H9 (cell line): ENCODE data around the gene POMGNT1. TPM values are rescaled to one million over a fixed set of nuclear protein-coding genes. Genes with fewer than 3 reads are reported as not detected.
"Not testable (repeated sequence)": the region's sequence is repeated elsewhere in the genome, so short reads cannot be mapped to it uniquely, and the experiment has no call there.

ENCODE experiments used
- DNase-seq: peaks from one replicate; pipeline ENCODE4 v3.0.0-alpha.2; 2017
- H2AFZ ChIP-seq: one replicate; pipeline ENCODE4 v1.6.1; 2013; ENCODE audit warnings: mild to moderate bottlenecking, low read length, control low read depth, moderate library complexity
- H2AK5ac ChIP-seq: 2 replicates; pipeline ENCODE4 v1.6.1; 2013; ENCODE audit warnings: low read length, control low read depth, mixed read lengths; ENCODE audit not compliant: insufficient read length
- H2BK120ac ChIP-seq: one replicate; pipeline ENCODE4 v1.6.1; 2013; ENCODE audit warnings: low read depth, mild to moderate bottlenecking, low read length, control low read depth, inconsistent platforms; ENCODE audit not compliant: poor library complexity, severe bottlenecking
- H2BK12ac ChIP-seq: 2 replicates; pipeline ENCODE4 v1.6.1; 2013; ENCODE audit warnings: low read length, control low read depth, mixed read lengths, low read depth; ENCODE audit not compliant: insufficient read length
- H2BK15ac ChIP-seq: 2 replicates; pipeline ENCODE4 v1.6.1; 2013; ENCODE audit warnings: low read depth, low read length, control low read depth
- H2BK20ac ChIP-seq: one replicate; pipeline ENCODE4 v1.6.1; 2013; ENCODE audit warnings: low read depth, mild to moderate bottlenecking, low read length, control low read depth, inconsistent platforms; ENCODE audit not compliant: poor library complexity, severe bottlenecking
- H2BK5ac ChIP-seq: 2 replicates; pipeline ENCODE4 v1.6.1; 2013; ENCODE audit warnings: low read length, control low read depth, mixed read lengths; ENCODE audit not compliant: insufficient read length
- H3K14ac ChIP-seq: 2 replicates; pipeline ENCODE4 v1.6.1; 2013; ENCODE audit warnings: low read length, control low read depth; ENCODE audit not compliant: insufficient read depth
- H3K18ac ChIP-seq: 2 replicates; pipeline ENCODE4 v1.6.1; 2013; ENCODE audit warnings: low read depth, mild to moderate bottlenecking, mixed read lengths, low read length, control low read depth; ENCODE audit not compliant: insufficient read length
- H3K23ac ChIP-seq: 2 replicates; pipeline ENCODE4 v1.6.1; 2013; ENCODE audit warnings: low read length, control low read depth, mixed read lengths, low read depth; ENCODE audit not compliant: insufficient read length
- H3K23me2 ChIP-seq: 2 replicates; pipeline ENCODE4 v1.6.1; 2013; ENCODE audit warnings: low read depth, mild to moderate bottlenecking, mixed read lengths, low read length, control low read depth; ENCODE audit not compliant: insufficient read length, poor library complexity, severe bottlenecking
- H3K27ac ChIP-seq: 2 replicates; pipeline ENCODE4 v1.5.1; 2013; ENCODE audit warnings: low read length, control low read depth, mixed read lengths, low read depth; ENCODE audit not compliant: insufficient read length
- H3K27me3 ChIP-seq: 2 replicates; pipeline ENCODE4 v1.6.1; 2013; ENCODE audit warnings: low read length, control low read depth, inconsistent platforms; ENCODE audit not compliant: insufficient read depth
- H3K4ac ChIP-seq: 2 replicates; pipeline ENCODE4 v1.6.1; 2013; ENCODE audit warnings: low read depth, mild to moderate bottlenecking, control low read depth, inconsistent platforms, low read length, moderate library complexity
- H3K4me1 ChIP-seq: 2 replicates; pipeline ENCODE4 v1.6.1; 2013; ENCODE audit warnings: low read length, control low read depth, inconsistent platforms; ENCODE audit not compliant: insufficient read depth
- H3K4me2 ChIP-seq: 2 replicates; pipeline ENCODE4 v1.6.1; 2013; ENCODE audit warnings: low read length, control low read depth, mixed read lengths; ENCODE audit not compliant: insufficient read length, insufficient read depth
- H3K56ac ChIP-seq: 2 replicates; pipeline ENCODE4 v1.6.1; 2013; ENCODE audit warnings: low read depth, mild to moderate bottlenecking, mixed read lengths, low read length, control low read depth; ENCODE audit not compliant: insufficient read length
- H3K79me1 ChIP-seq: 2 replicates; pipeline ENCODE4 v1.6.1; 2013; ENCODE audit warnings: low read depth, mild to moderate bottlenecking, moderate library complexity, low read length, control low read depth, inconsistent platforms; ENCODE audit not compliant: insufficient read depth, poor library complexity, severe bottlenecking
- H3K79me2 ChIP-seq: 2 replicates; pipeline ENCODE4 v1.6.1; 2013; ENCODE audit warnings: low read length, control low read depth, inconsistent platforms; ENCODE audit not compliant: insufficient read depth
- H3K9ac ChIP-seq: 2 replicates; pipeline ENCODE4 v1.6.1; 2013; ENCODE audit warnings: low read length, control low read depth, mixed read lengths; ENCODE audit not compliant: insufficient read length; ENCODE audit errors: extremely low read depth
- H3K9me3 ChIP-seq: one replicate; pipeline ENCODE4 v1.6.1; 2013; ENCODE audit warnings: low read depth, low read length, inconsistent platforms; ENCODE audit not compliant: control insufficient read depth
- H3T11ph ChIP-seq: one replicate; pipeline ENCODE4 v1.6.1; 2013; ENCODE audit warnings: mild to moderate bottlenecking, low read length, control low read depth, inconsistent platforms
- H4K20me1 ChIP-seq: one replicate; pipeline ENCODE4 v1.6.1; 2013; ENCODE audit not compliant: control insufficient read depth, insufficient read length, insufficient read depth
- H4K5ac ChIP-seq: 2 replicates; pipeline ENCODE4 v1.6.1; 2013; ENCODE audit warnings: low read depth, mild to moderate bottlenecking, mixed read lengths, low read length, control low read depth; ENCODE audit not compliant: insufficient read length
- H4K8ac ChIP-seq: replicated peaks from 2 replicates; pipeline ENCODE4 v1.6.1; 2013; ENCODE audit warnings: low read length, control low read depth, mixed read lengths, low read depth; ENCODE audit not compliant: insufficient read length
- H4K91ac ChIP-seq: 2 replicates; pipeline ENCODE4 v1.6.1; 2013; ENCODE audit warnings: low read depth, mild to moderate bottlenecking, moderate library complexity, mixed read lengths, low read length, control low read depth; ENCODE audit not compliant: insufficient read length
- H3K27ac Mint-ChIP-seq, 3 experiments: 2 replicates in 2 of 3; 3 replicates in 1 of 3; pipeline ENCODE4 v1.8.0; 2020 to 2021; ENCODE audit warnings: mixed read lengths in 3 of 3, mild to moderate bottlenecking in 1 of 3, moderate library complexity in 1 of 3
- H3K27me3 Mint-ChIP-seq: 2 replicates; pipeline ENCODE4 v1.8.0; 2021; ENCODE audit warnings: low read depth, mild to moderate bottlenecking, moderate library complexity, mixed read lengths
- H3K36me3 Mint-ChIP-seq, 3 experiments: 2 replicates in 2 of 3; 3 replicates in 1 of 3; pipeline ENCODE4 v1.8.0; 2020 to 2021; ENCODE audit warnings: low read depth in 3 of 3, mixed read lengths in 3 of 3; ENCODE audit not compliant: insufficient read depth in 1 of 3
- H3K4me1 Mint-ChIP-seq, 2 experiments: 2 replicates each; pipeline ENCODE4 v1.8.0; 2020; ENCODE audit warnings: mixed read lengths in 2 of 2
- H3K4me3 Mint-ChIP-seq, 2 experiments: 2 replicates in 1 of 2; 3 replicates in 1 of 2; pipeline ENCODE4 v1.8.0; 2020 to 2021; ENCODE audit warnings: mild to moderate bottlenecking in 2 of 2, mixed read lengths in 2 of 2, moderate library complexity in 1 of 2
- H3K9me3 Mint-ChIP-seq, 2 experiments: 2 replicates in 1 of 2; 3 replicates in 1 of 2; pipeline ENCODE4 v1.8.0; 2020; ENCODE audit warnings: mild to moderate bottlenecking in 2 of 2, mixed read lengths in 2 of 2, moderate library complexity in 1 of 2
- WGBS: extraction: QIAGEN DNeasy Blood & Tissue Kit; methylation state at CpG from one replicate; pipeline ENCODE4 v1.1.7; 2013; ENCODE audit warnings: missing lambda C conversion rate, low lambda C conversion rate, mixed read lengths; ENCODE audit not compliant: insufficient read length; ENCODE audit errors: extremely low coverage; 5-methylcytosine and 5-hydroxymethylcytosine counted together
- total RNA-seq: library from RNA; stranded (reverse); gene quantifications from 2 replicates; pipeline ENCODE4 v1.2.1, GENCODE V29; 2021

Gene POMGNT1
- total RNA-seq, 1 experiment from 2014 or later: 62.6 TPM

GRCh38 chr1:46238865-46239264 is 40.6 kb upstream of the POMGNT1 start:
- not testable (repeated sequence) for H3T11ph ChIP-seq, H3K4ac ChIP-seq, H4K8ac ChIP-seq, H3K27me3 ChIP-seq, H3K23me2 ChIP-seq, H3K23ac ChIP-seq, H3K4me1 ChIP-seq, DNase-seq, H3K4me2 ChIP-seq, H3K14ac ChIP-seq, H3K27me3 Mint-ChIP-seq, H2AK5ac ChIP-seq, H2BK120ac ChIP-seq, H3K56ac ChIP-seq, H2BK12ac ChIP-seq, H2BK20ac ChIP-seq, H4K5ac ChIP-seq, H3K18ac ChIP-seq, H4K20me1 ChIP-seq, H3K9me3 ChIP-seq, H2BK5ac ChIP-seq, H3K9ac ChIP-seq, H2AFZ ChIP-seq, H3K79me2 ChIP-seq, H2BK15ac ChIP-seq, H3K4me1 Mint-ChIP-seq, H3K27ac ChIP-seq, H3K4me3 Mint-ChIP-seq, H4K91ac ChIP-seq, H3K27ac Mint-ChIP-seq, H3K79me1 ChIP-seq
- WGBS: no CpG with 5 or more reads among the region's 1 CpG
- peaks cover 8 to 15% (median 9%) of the 10 kb centered on the region in 3 experiments for H3K36me3 Mint-ChIP-seq
- H3K9me3 Mint-ChIP-seq: peaks cover 34 to 40% of the 10 kb centered on the region in 2 experiments
